Hematopoietic multipotent progenitor cell treated with erythropoietin and hydrocortisone succinate and interleukin-3 and kit ligand, for 6 days (in vitro differentiated cells): ENCODE results near the gene RNF223.
A peak's percentile ranks its signal among the peaks of the same experiment; 100 is the strongest.
"Not testable (repeated sequence)": the region's sequence is repeated elsewhere in the genome, so short reads cannot be mapped to it uniquely, and the experiment has no call there.

Source experiments
- DNase-seq: peaks from one replicate; pipeline ENCODE4 v3.0.0-alpha.2; 2015

RNF223 gene

GRCh38 chr1:1085911-1086841 is 12.1 kb upstream of the RNF223 start:
- no peak for DNase-seq

GRCh38 chr1:1085171-1085841 is 11.2 kb upstream of the RNF223 start:
- no peak for DNase-seq

DNA sequence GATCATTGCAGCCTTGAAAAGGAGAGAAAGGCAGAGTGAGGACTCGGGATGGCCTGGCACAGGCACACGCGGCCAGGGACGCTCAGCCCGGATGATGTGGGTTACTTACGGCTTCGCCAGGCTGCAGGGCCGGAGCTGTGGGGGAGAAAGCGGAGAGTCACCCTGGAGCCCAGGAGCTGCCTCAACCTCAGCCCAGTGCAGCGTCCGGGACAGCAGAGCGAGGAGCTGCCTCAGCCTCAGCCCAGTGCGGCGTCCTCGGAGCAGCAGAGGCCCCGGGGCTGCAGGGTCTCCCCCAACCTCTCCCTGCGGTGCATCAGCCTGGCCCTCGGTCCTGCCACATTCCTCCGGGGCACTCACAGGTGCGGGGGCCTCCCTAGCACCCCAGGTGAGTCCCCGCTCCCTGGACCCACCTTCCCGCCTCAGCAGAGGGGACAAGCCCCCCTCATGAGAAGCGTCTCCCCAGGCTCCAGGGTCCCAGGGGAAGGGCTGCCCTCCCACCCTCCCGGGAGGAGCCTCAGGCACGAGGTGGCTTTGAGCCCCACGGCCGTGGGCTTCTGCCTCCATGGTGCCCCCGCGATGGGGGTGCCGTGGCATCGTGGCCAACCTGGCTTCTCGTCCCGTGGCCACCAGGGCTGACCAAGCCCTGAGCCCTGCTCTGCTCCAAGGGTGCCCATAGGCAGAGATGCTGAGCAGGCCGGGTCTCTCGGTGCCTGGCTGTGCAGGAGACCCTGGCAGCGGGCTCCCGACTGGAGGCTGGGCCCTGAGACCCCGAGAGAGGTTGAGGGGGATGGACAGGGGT is 10.5 kb upstream of the RNF223 start:
- no peak for DNase-seq

GRCh38 chr1:1083416-1084371 is 9.6 kb upstream of the RNF223 start:
- DNase-seq, result no peak

DNA sequence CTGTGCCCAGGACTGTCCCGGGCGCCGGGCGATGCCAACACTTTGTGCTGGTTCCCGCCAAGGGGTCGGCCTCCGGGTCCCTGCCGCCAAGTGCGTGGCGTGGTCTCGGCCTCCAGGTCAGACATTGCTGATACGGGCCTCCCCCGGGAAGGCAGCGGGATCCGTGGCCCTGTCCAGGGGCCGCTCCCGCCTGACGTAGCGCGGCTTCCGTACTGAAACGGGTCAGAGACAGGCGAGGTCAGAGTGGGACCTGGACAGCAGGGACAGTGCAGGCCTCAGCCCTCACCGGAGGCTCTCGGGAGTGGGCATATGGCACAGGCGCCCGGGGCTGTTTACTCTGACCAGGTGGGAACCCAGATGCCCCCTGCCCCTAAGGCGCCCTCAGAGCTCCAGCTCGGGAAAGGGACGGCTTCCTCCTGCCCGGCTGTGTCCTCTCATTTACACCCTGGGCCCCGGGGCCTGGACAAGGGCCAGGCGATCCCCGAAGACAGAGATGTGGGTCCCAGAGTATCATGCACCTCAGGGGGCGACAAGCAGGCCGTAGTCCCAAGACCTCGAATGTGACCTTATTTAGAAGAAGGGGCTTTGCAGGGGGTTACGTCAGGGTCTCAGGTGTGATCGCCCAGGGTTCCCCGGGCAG is 8.8 kb upstream of the RNF223 start:
- no peak for DNase-seq

- no peak for DNase-seq
These were observed 8.2 kb upstream of the RNF223 start for GRCh38 chr1:1082239-1082775.

- no peak for DNase-seq
These were observed 7.5 kb upstream of the RNF223 start for GRCh38 chr1:1081311-1082238.

GRCh38 chr1:1080951-1081310 is 6.8 kb upstream of the RNF223 start:
- DNase-seq, result no peak

DNA sequence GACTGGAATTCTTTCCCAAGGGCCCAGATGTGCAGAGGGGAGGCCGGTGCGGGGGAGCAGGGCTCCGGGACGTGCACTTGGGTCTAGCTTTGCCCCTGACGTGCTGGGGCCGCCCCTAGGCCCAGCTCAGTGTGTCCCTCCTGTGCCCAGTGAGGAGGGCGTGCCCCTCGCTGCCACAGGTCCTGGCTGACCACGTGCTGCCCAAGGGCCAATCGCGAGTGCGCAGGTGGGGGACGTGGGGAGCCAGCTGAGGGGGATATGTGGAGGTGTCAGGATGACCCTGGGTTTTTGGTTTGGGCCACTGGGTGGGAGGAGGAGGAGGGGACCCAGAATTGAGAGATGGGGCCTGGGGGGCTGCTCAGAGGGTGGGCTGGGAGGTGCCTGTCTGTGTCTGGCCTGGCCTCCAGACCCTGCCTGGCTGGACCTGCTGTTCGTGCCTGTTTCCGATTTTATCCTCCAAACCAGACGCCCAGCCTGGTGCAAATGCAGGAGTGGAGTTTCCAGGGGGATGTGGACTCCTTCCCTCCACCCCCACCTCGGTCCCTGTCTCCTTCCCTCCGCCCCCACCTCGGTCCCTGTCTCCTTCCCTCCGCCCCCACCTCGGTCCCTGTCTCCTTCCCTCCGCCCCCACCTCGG is 6.1 kb upstream of the RNF223 start:
- DNase-seq, result peak; percentile 49

DNA sequence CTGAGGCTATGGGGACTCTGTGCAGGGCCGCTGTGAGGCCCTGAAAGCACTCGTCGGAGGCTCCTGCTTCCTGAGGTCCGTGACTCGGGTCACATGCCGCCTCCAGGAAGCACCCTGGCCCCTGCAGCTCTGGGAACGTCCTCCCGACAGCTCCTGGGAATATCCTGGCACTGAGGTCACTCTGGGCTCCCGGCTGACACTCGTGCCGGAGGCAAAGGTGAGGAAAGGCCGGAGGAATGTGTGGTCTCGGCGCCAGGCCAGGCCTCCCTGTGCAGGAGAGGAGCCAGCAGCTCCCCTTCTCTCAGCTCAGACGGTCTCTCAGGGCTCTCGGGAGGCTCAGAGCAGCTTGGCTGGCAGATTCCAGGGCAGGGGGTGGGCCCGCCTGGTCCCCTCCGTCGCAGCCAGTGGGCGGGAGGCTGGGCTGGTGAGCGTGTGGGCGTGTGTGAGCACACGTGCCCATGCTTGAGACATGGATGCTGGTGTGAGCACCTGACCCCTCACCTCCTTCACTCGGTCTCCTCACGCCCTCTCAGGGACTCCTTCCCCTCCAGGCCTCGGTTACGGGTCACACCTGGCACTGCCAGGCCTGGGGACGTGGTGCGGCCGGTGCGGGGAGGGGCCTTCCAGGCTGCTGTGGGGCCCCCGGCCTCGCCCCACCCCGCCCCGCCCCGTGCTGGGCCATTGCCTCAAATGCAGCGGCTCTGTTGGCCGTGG is 5.5 kb upstream of the RNF223 start:
- DNase-seq, result peak; percentile 64

GRCh38 chr1:1077396-1077795 is 3.3 kb upstream of the RNF223 start:
- not testable (repeated sequence) for DNase-seq

- DNase-seq, result no peak
These were observed 1.2 kb upstream of the RNF223 start for GRCh38 chr1:1075148-1075935.

GRCh38 chr1:1074631-1075147 is 583 bp upstream of the RNF223 start:
- DNase-seq, result no peak

- no peak for DNase-seq
These were observed 1.0 kb downstream of the RNF223 start for GRCh38 chr1:1072849-1073742.

DNA sequence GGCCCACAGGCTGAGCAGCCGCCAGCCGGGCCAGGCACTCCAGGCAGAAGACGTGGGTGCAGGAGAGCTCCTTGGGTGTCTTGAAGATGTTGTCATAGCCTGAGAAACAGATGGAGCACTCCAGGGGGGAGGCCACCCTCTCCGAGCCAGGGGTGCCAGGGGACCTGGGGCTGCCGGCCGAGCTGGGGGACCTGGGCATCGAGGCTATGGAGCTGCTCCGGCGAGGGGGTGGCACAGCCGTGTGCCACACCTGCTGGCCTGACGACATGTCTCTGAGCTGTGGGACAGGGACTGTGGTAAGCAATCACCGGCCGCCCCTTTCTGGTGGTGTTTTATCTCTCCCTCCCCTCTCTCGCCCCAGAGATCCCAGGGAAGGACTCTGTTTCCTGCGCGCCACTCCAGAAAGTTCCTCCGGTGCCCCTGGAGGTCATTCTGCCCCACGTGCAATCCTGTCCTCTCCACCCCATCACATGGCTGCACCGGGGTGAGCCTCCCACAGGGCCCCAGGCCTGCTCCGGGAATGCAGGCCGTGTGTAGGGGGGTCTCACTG is 1.7 kb downstream of the RNF223 start:
- no peak for DNase-seq

GRCh38 chr1:1071486-1072298 is 2.4 kb downstream of the RNF223 start:
- no peak for DNase-seq
